Coronary artery (tissue), 2 donors: Measurements from ENCODE around the gene RIN3.

Experiments used
- DNase-seq: peaks from one replicate; pipeline ENCODE4 v3.0.0-alpha.2; 2017; ENCODE audit warnings: low spot score
- H3K27ac ChIP-seq, 2 donors: fragments of 200-600 bp; sonication (generic); one replicate each; pipeline ENCODE4 v1.5.1; 2016 to 2019
- H3K4me3 ChIP-seq: fragments of 200-600 bp; sonication (generic); 2 replicates; pipeline ENCODE4 v1.5.1; 2016; ENCODE audit warnings: mild to moderate bottlenecking, moderate library complexity
- TF ChIP-seq, protein P1 (sequence below): fragments of 200-600 bp; sonication (generic); IDR thresholded peaks from one replicate; pipeline ENCODE4 v1.5.1; 2019; ENCODE audit warnings: antibody characterized with exemption

RIN3 gene

DNA sequence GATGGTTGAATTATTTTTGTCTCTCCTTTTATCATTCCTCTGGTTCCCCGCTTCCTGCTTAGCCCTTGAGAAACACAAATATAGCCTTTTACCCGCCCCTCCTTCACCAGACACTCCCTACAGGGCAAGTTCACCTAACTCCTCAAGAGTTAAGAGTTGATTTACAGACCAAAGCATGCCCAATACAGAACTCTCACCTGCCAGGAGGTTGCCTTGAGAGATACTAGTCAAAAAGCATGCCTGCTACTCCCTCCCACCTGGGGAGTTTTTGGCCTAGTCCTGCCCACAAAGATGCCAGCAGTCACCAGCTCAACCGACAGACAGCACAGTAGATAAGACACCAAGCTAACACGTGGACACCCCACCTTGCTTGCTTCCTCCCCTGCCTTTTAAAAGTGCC lies 223.6 kb downstream of the RIN3 start:
- Histone ChIP-seq H3K27ac (peak overlapping the region in 1 of 2 donors; percentile 35), H3K4me3 (no peak overlapping the region)
- DNase-seq: no peak
- TF ChIP-seq, protein P1, sequence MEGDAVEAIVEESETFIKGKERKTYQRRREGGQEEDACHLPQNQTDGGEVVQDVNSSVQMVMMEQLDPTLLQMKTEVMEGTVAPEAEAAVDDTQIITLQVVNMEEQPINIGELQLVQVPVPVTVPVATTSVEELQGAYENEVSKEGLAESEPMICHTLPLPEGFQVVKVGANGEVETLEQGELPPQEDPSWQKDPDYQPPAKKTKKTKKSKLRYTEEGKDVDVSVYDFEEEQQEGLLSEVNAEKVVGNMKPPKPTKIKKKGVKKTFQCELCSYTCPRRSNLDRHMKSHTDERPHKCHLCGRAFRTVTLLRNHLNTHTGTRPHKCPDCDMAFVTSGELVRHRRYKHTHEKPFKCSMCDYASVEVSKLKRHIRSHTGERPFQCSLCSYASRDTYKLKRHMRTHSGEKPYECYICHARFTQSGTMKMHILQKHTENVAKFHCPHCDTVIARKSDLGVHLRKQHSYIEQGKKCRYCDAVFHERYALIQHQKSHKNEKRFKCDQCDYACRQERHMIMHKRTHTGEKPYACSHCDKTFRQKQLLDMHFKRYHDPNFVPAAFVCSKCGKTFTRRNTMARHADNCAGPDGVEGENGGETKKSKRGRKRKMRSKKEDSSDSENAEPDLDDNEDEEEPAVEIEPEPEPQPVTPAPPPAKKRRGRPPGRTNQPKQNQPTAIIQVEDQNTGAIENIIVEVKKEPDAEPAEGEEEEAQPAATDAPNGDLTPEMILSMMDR: no peak

DNA sequence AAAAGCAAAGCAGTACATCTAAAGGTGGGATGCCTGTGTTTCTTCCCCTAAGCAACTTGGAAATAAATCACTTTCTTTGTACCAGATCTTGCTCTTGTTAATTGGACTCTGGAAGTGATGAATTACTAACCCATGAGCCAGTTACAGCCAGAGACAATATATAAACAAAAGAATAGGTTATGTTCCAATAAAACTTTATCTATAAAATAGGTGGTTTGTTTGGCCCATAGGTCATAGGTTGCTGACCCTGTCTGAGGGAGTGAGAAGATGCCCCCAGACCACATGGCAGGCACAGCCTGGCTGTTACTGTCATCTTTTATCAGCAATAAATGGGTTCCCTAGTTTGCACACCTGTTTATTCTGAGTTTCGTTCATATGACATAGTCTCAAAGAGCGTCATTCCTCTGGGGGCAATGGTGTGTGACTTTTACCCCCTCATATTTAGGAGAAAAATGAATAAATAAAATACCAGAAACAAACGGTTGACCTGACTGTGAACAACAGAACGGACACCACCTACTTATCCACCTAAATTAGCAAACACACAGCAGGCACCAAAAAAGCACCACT lies 224.1 kb downstream of the RIN3 start:
- no peak for DNase-seq
- peak overlapping the region in 1 of 2 donors; percentile 35 for H3K27ac ChIP-seq
- no peak overlapping the region for H3K4me3 ChIP-seq
- TF ChIP-seq, protein P1: no peak
